Transverse colon (tissue), 4 donors: ENCODE results near the gene TNKS2.

Experiments
- POLR2AphosphoS5 ChIP-seq, 3 donors: sonication (generic); formaldehyde crosslinking; IDR thresholded peaks; one replicate each; pipeline ENCODE4 v1.6.1; 2016; ENCODE audit warnings: antibody characterized with exemption in 3 of 3
- TF ChIP-seq, protein P1 (sequence below), 5 experiments: fragments of 200-600 bp in 3 of 5; fragments of 450-650 bp in 2 of 5; sonication (generic) in 3 of 5; IDR thresholded peaks; 1 replicate in 2 of 5; 2 replicates in 3 of 5; pipeline ENCODE4 v1.5.1; 2016 to 2017; ENCODE audit warnings: antibody characterized with exemption in 5 of 5, inconsistent platforms in 3 of 5, mild to moderate bottlenecking in 2 of 5, moderate library complexity in 1 of 5

- no peak for TF ChIP-seq POLR2AphosphoS5 (IDR thresholded peaks at IDR 0.05)
- TF ChIP-seq, protein P1, sequence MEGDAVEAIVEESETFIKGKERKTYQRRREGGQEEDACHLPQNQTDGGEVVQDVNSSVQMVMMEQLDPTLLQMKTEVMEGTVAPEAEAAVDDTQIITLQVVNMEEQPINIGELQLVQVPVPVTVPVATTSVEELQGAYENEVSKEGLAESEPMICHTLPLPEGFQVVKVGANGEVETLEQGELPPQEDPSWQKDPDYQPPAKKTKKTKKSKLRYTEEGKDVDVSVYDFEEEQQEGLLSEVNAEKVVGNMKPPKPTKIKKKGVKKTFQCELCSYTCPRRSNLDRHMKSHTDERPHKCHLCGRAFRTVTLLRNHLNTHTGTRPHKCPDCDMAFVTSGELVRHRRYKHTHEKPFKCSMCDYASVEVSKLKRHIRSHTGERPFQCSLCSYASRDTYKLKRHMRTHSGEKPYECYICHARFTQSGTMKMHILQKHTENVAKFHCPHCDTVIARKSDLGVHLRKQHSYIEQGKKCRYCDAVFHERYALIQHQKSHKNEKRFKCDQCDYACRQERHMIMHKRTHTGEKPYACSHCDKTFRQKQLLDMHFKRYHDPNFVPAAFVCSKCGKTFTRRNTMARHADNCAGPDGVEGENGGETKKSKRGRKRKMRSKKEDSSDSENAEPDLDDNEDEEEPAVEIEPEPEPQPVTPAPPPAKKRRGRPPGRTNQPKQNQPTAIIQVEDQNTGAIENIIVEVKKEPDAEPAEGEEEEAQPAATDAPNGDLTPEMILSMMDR (IDR thresholded peaks at IDR 0.05): no peak
Observed at GRCh38 chr10:91761721-91762120, 36.5 kb upstream of the TNKS2 start.
